ENCODE results near the gene PHF21A. TPM values are rescaled to one million over a fixed set of nuclear protein-coding genes. Genes with fewer than 3 reads are reported as not detected.

PHF21A gene
- total RNA-seq, 1 experiment from 2014 or later, result 29.4 TPM

DNA sequence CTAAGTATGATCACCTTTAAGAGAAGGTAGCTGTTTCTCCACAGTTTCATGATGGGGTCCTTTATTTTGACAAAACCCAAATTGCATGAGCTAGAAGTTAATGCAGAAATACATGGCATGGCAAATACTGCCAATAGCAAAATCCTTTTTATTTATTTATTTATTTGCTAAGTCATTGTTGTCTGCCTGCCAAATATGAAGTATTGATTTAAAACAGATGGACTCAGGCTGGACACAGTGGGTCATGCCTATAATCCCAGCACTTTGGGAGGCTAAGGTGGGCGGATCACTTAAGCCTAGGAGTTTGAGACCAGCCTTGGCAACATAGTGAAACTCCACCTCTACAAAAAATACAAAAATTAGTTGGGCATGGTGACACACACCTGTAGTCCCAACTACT lies 146.4 kb downstream of the PHF21A start (continued):
- no peak for TF ChIP-seq USF2 (CRISPR knock-in tag; IDR thresholded peaks at IDR 0.05)

- Mint-ChIP-seq H3K4me1 (no peaks in the 10 kb centered on the region), H3K9me3 (no peaks in the 10 kb centered on the region), H3K27me3 (ENCODE audit: low read depth) (no peaks in the 10 kb centered on the region), H3K36me3 (peaks cover 9% of the 10 kb centered on the region), H3K4me3 (no peak overlapping the region), H3K27ac (no peak overlapping the region)
- ChIA-PET CTCF (interaction anchor here (1.7 to 2.4 kb wide), 2 partner anchors 9 to 33 kb away, joined by 7 to 13 read pairs; no protein-coding TSS in a partner anchor), POLR2A (no interaction called here)
- DNase-seq (ENCODE audit: low spot score), result no peak
- no peak for TF ChIP-seq FOXK1 (CRISPR knock-in tag; IDR thresholded peaks at IDR 0.05)
- ATAC-seq, result no peak
Observed at GRCh38 chr11:45973601-45974000, 147.7 kb downstream of the PHF21A start.

- ATAC-seq, result no peak
- no peaks in the 10 kb centered on the region for H3K4me1 Mint-ChIP-seq
- ChIA-PET POLR2A (no interaction called here), CTCF (interaction anchor here (1.3 kb wide), 1 partner anchor 38 kb away, joined by 5 read pairs; no protein-coding TSS in a partner anchor)
- no peaks in the 10 kb centered on the region for H3K27me3 Mint-ChIP-seq (ENCODE audit: low read depth)
- no peak overlapping the region for H3K4me3 Mint-ChIP-seq
- TF ChIP-seq USF1 (CRISPR knock-in tag; IDR thresholded peaks at IDR 0.05) (no peak), USF2 (CRISPR knock-in tag; IDR thresholded peaks at IDR 0.05) (no peak), FOXK1 (CRISPR knock-in tag; IDR thresholded peaks at IDR 0.05) (no peak), MLX (CRISPR knock-in tag; IDR thresholded peaks at IDR 0.05) (no peak), IRF2 (CRISPR knock-in tag; IDR thresholded peaks at IDR 0.05; ENCODE audit: borderline replicate concordance, low read depth) (no peak), OVOL2 (CRISPR knock-in tag; IDR thresholded peaks at IDR 0.05; ENCODE audit: borderline replicate concordance) (no peak), ZNF671 (CRISPR knock-in tag; IDR thresholded peaks at IDR 0.05) (no peak), ESRRA (CRISPR knock-in tag; IDR thresholded peaks at IDR 0.05; ENCODE audit: borderline replicate concordance) (no peak)
- TF ChIP-seq, protein P1, sequence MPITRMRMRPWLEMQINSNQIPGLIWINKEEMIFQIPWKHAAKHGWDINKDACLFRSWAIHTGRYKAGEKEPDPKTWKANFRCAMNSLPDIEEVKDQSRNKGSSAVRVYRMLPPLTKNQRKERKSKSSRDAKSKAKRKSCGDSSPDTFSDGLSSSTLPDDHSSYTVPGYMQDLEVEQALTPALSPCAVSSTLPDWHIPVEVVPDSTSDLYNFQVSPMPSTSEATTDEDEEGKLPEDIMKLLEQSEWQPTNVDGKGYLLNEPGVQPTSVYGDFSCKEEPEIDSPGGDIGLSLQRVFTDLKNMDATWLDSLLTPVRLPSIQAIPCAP (CRISPR knock-in tag; IDR thresholded peaks at IDR 0.05), result no peak
- DNase-seq (ENCODE audit: low spot score), result no peak
- peaks cover 10% of the 10 kb centered on the region for H3K36me3 Mint-ChIP-seq
- H3K27ac Mint-ChIP-seq, result no peak overlapping the region
- H3K9me3 Mint-ChIP-seq, result no peaks in the 10 kb centered on the region
Observed at GRCh38 chr11:45968901-45969300, 152.4 kb downstream of the PHF21A start.

DNA sequence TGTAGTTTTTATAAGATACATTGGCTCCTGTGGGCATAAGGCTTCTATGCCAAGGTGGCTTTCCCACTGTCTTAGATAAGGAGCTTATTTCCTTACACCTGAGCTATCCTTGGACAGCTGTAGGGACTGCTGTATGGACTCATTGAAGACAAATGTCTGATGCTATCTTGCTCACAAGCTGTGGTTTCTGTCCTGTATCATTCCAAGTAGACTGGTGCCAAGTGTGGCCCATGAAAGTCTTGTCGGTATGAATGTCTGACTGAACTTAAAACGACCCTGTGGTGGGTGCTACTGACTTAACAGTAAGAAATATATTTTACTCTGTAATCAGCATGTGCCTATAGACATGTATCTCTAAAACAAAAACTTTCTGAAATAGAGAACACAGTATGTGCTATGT lies 153.7 kb downstream of the PHF21A start:
- no peaks in the 10 kb centered on the region for H3K27me3 Mint-ChIP-seq (ENCODE audit: low read depth)
- no peak overlapping the region for H3K4me3 Mint-ChIP-seq
- peaks cover 10% of the 10 kb centered on the region for H3K36me3 Mint-ChIP-seq
- ATAC-seq, result no peak
- POLR2A ChIA-PET, result no interaction called here
- H3K9me3 Mint-ChIP-seq, result no peaks in the 10 kb centered on the region
- H3K4me1 Mint-ChIP-seq, result no peaks in the 10 kb centered on the region
- CTCF ChIA-PET, result interaction anchor here (0.8 to 4.9 kb wide), 3 partner anchors 36 to 94 kb away, joined by 3 to 156 read pairs (median 3); no protein-coding TSS in a partner anchor
- H3K27ac Mint-ChIP-seq, result no peak overlapping the region
- TF ChIP-seq CDX4 (CRISPR knock-in tag; IDR thresholded peaks at IDR 0.05; ENCODE audit: borderline replicate concordance), result no peak
- TF ChIP-seq, protein P2, sequence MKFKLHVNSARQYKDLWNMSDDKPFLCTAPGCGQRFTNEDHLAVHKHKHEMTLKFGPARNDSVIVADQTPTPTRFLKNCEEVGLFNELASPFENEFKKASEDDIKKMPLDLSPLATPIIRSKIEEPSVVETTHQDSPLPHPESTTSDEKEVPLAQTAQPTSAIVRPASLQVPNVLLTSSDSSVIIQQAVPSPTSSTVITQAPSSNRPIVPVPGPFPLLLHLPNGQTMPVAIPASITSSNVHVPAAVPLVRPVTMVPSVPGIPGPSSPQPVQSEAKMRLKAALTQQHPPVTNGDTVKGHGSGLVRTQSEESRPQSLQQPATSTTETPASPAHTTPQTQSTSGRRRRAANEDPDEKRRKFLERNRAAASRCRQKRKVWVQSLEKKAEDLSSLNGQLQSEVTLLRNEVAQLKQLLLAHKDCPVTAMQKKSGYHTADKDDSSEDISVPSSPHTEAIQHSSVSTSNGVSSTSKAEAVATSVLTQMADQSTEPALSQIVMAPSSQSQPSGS (CRISPR knock-in tag; IDR thresholded peaks at IDR 0.05; ENCODE audit: borderline replicate concordance, low read depth), result no peak
- DNase-seq (ENCODE audit: low spot score), result no peak

Data from WTC11 (cell line).